HepG2 (cell line): ENCODE data around the gene ACSL6. TPM values are rescaled to one million over a fixed set of nuclear protein-coding genes. Genes with fewer than 3 reads are reported as not detected.

Experiments
- AHDC1 ChIP-seq: sonication (generic); formaldehyde crosslinking; IDR thresholded peaks from 2 replicates; pipeline ENCODE4 v1.5.1; 2020; ENCODE audit warnings: mild to moderate bottlenecking, missing genetic modification reagents, borderline replicate concordance
- CCDC6 ChIP-seq: sonication (generic); formaldehyde crosslinking; IDR thresholded peaks from 2 replicates; pipeline ENCODE4 v1.8.1; 2022; ENCODE audit warnings: mild to moderate bottlenecking, missing genetic modification reagents, moderate library complexity
- EEA1 ChIP-seq: sonication (generic); formaldehyde crosslinking; IDR thresholded peaks from 2 replicates; pipeline ENCODE4 v1.5.1; 2020; ENCODE audit warnings: mild to moderate bottlenecking, missing genetic modification reagents, borderline replicate concordance
- PTBP1 ChIP-seq: fragments of 200-400 bp; formaldehyde crosslinking; IDR thresholded peaks from 2 replicates; pipeline ENCODE4 v1.6.1; 2018; ENCODE audit warnings: low read length, low read depth; ENCODE audit not compliant: poor library complexity, severe bottlenecking
- RAD21 ChIP-seq: fragments of 450-650 bp; formaldehyde crosslinking; IDR thresholded peaks from 2 replicates; pipeline ENCODE4 v1.5.0; 2020; ENCODE audit warnings: mild to moderate bottlenecking
- SALL1 ChIP-seq: sonication (generic); formaldehyde crosslinking; IDR thresholded peaks from 2 replicates; pipeline ENCODE4 v1.8.0; 2022; ENCODE audit warnings: mild to moderate bottlenecking, missing genetic modification reagents
- SKI ChIP-seq: fragments of 450-650 bp; IDR thresholded peaks from one replicate; pipeline ENCODE4 v1.6.1; 2018; ENCODE audit warnings: mild to moderate bottlenecking; ENCODE audit not compliant: partially characterized antibody
- ZBTB7A ChIP-seq: sonication (generic); formaldehyde crosslinking; IDR thresholded peaks from 2 replicates; pipeline ENCODE4 v1.8.0; 2022; ENCODE audit warnings: mild to moderate bottlenecking, missing genetic modification reagents
- ZNF101 ChIP-seq: sonication (generic); formaldehyde crosslinking; IDR thresholded peaks from 2 replicates; pipeline ENCODE4 v1.4.0; 2020; ENCODE audit warnings: mild to moderate bottlenecking, low read depth, missing genetic modification reagents, borderline replicate concordance
- ZNF260 ChIP-seq: sonication (generic); formaldehyde crosslinking; IDR thresholded peaks from 2 replicates; pipeline ENCODE4 v1.4.0; 2020; ENCODE audit warnings: missing genetic modification reagents, low read depth, mild to moderate bottlenecking, borderline replicate concordance
- ZNF713 ChIP-seq: sonication (generic); formaldehyde crosslinking; IDR thresholded peaks from 2 replicates; pipeline ENCODE4 v1.4.0; 2020; ENCODE audit warnings: mild to moderate bottlenecking, missing genetic modification reagents
- ZNF891 ChIP-seq: sonication (generic); formaldehyde crosslinking; IDR thresholded peaks from 2 replicates; pipeline ENCODE4 v1.5.0; 2020; ENCODE audit warnings: mild to moderate bottlenecking, missing genetic modification reagents
- polyA plus RNA-seq, 8 experiments: library from polyadenylated mRNA; depleted of rRNA in 3 of 8; stranded (reverse) in 7 of 8; unstranded in 1 of 8; fragments of >200 nt; fragmentation: Illumina TruSeq in 4 of 8; extraction: Trizol in 4 of 8; gene quantifications; 2 replicates each; pipeline versions ENCODE4 v1.2.1 to v1.2.3, GENCODE V29; 2011 to 2016; ENCODE audit warnings: low read depth in 4 of 8, missing spikeins in 1 of 8, mixed read lengths in 1 of 8; ENCODE audit not compliant: insufficient read depth in 1 of 8
- total RNA-seq, 5 experiments: library from RNA; depleted of rRNA; stranded (reverse); fragments of >200 nt; fragmentation: Illumina TruSeq; extraction: Trizol; gene quantifications; 2 replicates each; pipeline ENCODE4 v1.2.3, GENCODE V29; 2016; ENCODE audit warnings: low read depth in 1 of 5
- TF ChIP-seq, protein P1 (sequence below): fragments of 450-650 bp; IDR thresholded peaks from 2 replicates; pipeline ENCODE4 v1.6.1; 2017; ENCODE audit warnings: mild to moderate bottlenecking
- TF ChIP-seq, protein P2 (sequence below): sonication (generic); formaldehyde crosslinking; IDR thresholded peaks from 2 replicates; pipeline ENCODE4 v1.4.0; 2020; ENCODE audit warnings: missing genetic modification reagents, borderline replicate concordance
- TF ChIP-seq, protein P3 (sequence below): sonication (generic); formaldehyde crosslinking; IDR thresholded peaks from 2 replicates; pipeline ENCODE4 v1.5.1; 2020; ENCODE audit warnings: missing genetic modification reagents, mild to moderate bottlenecking, borderline replicate concordance

ACSL6 gene
- total and polyA plus RNA-seq, 2 of the 13 experiments (the other 11 are each of a cell fraction or from before 2014, with no cell fraction given) = 3.7 to 3.8 TPM

DNA sequence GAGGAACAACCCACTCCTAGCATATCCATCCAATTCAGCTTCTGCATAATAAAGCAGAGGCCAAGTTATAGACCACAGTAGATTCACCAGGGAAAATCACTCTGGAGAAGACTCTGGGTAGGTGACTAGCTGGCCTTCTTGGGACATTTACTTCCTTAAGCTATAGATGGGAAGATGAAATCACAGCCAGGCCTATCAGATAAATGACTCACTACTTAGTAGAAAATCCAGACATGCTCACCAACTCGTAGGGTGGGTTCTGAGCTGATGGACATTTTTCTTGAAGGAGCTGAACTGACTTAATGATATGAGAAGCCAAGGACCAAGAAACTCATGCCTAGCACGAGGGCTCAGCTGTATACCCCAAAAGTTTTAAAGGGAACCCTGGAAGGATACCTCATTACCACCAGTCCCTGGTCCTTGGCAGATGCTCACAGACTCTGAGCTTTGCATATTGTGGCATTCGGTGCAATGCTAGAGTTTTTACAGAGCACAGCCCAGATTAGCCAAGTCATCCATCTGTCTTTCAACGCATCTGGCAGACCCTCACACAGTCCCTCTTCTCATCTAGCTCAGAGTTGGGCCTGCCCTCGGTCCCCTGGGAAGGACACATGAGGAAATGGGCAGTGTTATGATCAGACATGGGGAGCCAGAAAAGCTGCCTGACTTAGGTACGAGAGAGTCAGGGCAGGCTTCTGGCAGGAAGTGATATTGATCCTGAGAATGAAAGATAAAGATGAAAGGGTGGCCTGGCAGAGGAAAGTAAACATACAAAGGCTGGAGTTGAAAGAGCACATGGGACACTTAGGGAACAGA, 15.0 kb downstream of the ACSL6 start (continued):
- TF ChIP-seq AHDC1 (CRISPR knock-in tag) (peak; percentile 99), ZBTB7A (no peak), SKI (peak; percentile 49), EEA1 (CRISPR knock-in tag) (no peak), ZNF713 (CRISPR knock-in tag) (no peak), CCDC6 (peak; percentile 53; the same call in 1 of the 2 replicates), SALL1 (CRISPR knock-in tag) (peak; percentile 97), ZNF260 (no peak), ZNF101 (no peak), ZNF891 (no peak), PTBP1 (no peak), RAD21 (CRISPR knock-in tag) (no peak)
- TF ChIP-seq, protein P1, sequence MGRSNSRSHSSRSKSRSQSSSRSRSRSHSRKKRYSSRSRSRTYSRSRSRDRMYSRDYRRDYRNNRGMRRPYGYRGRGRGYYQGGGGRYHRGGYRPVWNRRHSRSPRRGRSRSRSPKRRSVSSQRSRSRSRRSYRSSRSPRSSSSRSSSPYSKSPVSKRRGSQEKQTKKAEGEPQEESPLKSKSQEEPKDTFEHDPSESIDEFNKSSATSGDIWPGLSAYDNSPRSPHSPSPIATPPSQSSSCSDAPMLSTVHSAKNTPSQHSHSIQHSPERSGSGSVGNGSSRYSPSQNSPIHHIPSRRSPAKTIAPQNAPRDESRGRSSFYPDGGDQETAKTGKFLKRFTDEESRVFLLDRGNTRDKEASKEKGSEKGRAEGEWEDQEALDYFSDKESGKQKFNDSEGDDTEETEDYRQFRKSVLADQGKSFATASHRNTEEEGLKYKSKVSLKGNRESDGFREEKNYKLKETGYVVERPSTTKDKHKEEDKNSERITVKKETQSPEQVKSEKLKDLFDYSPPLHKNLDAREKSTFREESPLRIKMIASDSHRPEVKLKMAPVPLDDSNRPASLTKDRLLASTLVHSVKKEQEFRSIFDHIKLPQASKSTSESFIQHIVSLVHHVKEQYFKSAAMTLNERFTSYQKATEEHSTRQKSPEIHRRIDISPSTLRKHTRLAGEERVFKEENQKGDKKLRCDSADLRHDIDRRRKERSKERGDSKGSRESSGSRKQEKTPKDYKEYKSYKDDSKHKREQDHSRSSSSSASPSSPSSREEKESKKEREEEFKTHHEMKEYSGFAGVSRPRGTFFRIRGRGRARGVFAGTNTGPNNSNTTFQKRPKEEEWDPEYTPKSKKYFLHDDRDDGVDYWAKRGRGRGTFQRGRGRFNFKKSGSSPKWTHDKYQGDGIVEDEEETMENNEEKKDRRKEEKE = no peak
- TF ChIP-seq, protein P2, sequence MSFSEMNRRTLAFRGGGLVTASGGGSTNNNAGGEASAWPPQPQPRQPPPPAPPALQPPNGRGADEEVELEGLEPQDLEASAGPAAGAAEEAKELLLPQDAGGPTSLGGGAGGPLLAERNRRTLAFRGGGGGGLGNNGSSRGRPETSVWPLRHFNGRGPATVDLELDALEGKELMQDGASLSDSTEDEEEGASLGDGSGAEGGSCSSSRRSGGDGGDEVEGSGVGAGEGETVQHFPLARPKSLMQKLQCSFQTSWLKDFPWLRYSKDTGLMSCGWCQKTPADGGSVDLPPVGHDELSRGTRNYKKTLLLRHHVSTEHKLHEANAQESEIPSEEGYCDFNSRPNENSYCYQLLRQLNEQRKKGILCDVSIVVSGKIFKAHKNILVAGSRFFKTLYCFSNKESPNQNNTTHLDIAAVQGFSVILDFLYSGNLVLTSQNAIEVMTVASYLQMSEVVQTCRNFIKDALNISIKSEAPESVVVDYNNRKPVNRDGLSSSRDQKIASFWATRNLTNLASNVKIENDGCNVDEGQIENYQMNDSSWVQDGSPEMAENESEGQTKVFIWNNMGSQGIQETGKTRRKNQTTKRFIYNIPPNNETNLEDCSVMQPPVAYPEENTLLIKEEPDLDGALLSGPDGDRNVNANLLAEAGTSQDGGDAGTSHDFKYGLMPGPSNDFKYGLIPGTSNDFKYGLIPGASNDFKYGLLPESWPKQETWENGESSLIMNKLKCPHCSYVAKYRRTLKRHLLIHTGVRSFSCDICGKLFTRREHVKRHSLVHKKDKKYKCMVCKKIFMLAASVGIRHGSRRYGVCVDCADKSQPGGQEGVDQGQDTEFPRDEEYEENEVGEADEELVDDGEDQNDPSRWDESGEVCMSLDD (CRISPR knock-in tag) = peak; percentile 67; the same call in 1 of the 2 replicates
- TF ChIP-seq, protein P3, sequence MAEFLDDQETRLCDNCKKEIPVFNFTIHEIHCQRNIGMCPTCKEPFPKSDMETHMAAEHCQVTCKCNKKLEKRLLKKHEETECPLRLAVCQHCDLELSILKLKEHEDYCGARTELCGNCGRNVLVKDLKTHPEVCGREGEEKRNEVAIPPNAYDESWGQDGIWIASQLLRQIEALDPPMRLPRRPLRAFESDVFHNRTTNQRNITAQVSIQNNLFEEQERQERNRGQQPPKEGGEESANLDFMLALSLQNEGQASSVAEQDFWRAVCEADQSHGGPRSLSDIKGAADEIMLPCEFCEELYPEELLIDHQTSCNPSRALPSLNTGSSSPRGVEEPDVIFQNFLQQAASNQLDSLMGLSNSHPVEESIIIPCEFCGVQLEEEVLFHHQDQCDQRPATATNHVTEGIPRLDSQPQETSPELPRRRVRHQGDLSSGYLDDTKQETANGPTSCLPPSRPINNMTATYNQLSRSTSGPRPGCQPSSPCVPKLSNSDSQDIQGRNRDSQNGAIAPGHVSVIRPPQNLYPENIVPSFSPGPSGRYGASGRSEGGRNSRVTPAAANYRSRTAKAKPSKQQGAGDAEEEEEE (CRISPR knock-in tag) = no peak
